Measurements from ENCODE around the gene SH3RF1. TPM values are rescaled to one million over a fixed set of nuclear protein-coding genes. Genes with fewer than 3 reads are reported as not detected.

SH3RF1 gene
- total and polyA plus RNA-seq, 2 of the 8 experiments (the other 6 are each of a cell fraction or from before 2014, with no cell fraction given): 6.9 to 15.1 TPM

DNA sequence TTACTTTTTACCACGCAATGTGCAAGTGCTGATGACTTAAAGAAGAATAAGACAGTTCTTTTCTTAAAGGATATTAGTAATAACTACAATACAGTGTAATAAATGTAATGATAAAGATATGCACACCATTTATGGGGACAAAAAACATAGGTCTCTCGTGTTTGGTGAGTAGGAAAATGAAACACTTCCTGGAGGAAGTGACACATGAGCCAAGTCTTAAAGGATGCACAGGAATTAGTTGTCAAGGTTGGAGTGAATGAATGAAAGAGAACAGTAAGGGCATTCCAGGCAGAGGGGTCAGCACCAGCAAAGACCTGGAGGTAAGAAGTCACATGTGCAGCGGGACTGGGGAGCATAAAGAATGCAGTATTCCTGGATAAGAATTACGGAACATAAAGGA, 112.7 kb downstream of the SH3RF1 start:
- DNase-seq (ENCODE audit: low read depth in 1 of 2, low spot score in 2 of 2) (no peak), FAIRE-seq (no peak)
- peaks cover 0 to 7% (median 0%) of the 10 kb centered on the region in 4 experiments; a peak in 3 of 7 replicates for H3K4me1 ChIP-seq (replicated peaks in 1 of 4; ENCODE audit: control insufficient read depth in 3 of 4, insufficient read depth in 4 of 4, low read length in 3 of 4)
- H4K5ac ChIP-seq (ENCODE audit: insufficient read length, low read depth, low read length): no peak overlapping the region
- no peak overlapping the region for H3K9ac ChIP-seq (replicated peaks in 1 of 4; ENCODE audit: extremely low read depth in 1 of 4, low read depth in 3 of 4, low read length in 3 of 4)
- H3K23ac ChIP-seq (ENCODE audit: insufficient read length): no peak overlapping the region
- H3K14ac ChIP-seq (ENCODE audit: insufficient read length): no peak overlapping the region
- H2BK120ac ChIP-seq (replicated peaks; ENCODE audit: low read depth, low read length): no peak overlapping the region
- no peaks in the 10 kb centered on the region for H3K79me2 ChIP-seq (ENCODE audit: control insufficient read depth in 1 of 2, insufficient read depth in 2 of 2, low read length in 2 of 2)
- H3K18ac ChIP-seq (ENCODE audit: extremely low read depth, low read length): no peak overlapping the region
- no peaks in the 10 kb centered on the region; a peak in 1 of 8 replicates for H3K36me3 ChIP-seq (ENCODE audit: control insufficient read depth in 2 of 4, insufficient read depth in 4 of 4, low read length in 3 of 4)
- no peaks in the 10 kb centered on the region for H3K79me1 ChIP-seq (ENCODE audit: low read depth, low read length)
- ChIA-PET CTCF (ENCODE audit: partially characterized antibody) (interaction anchor here (1.8 kb wide), 1 partner anchor 17 kb away, joined by 6 read pairs; no protein-coding TSS in a partner anchor), POLR2A (ENCODE audit: partially characterized antibody) (no interaction called here)
- H2BK20ac ChIP-seq (ENCODE audit: low read length): no peak overlapping the region
- no peak overlapping the region for H3K27ac ChIP-seq (ENCODE audit: low read depth, low read length)
- H2BK12ac ChIP-seq (ENCODE audit: low read depth, low read length): no peak overlapping the region
- H3K4ac ChIP-seq (replicated peaks; ENCODE audit: insufficient read length, low read depth, low read length): no peak overlapping the region
- no peak overlapping the region for H3K4me2 ChIP-seq (ENCODE audit: insufficient read depth in 1 of 2, low read depth in 2 of 2, low read length in 2 of 2)
- H2BK15ac ChIP-seq (ENCODE audit: low read length): no peak overlapping the region
- no peaks in the 10 kb centered on the region for H3K9me3 ChIP-seq (ENCODE audit: insufficient read depth in 2 of 2, low read depth in 1 of 2, low read length in 1 of 2)
- H2AFZ ChIP-seq (ENCODE audit: low read length): no peak overlapping the region
- no peak overlapping the region for H2AK5ac ChIP-seq (ENCODE audit: low read depth, low read length)
- no peak overlapping the region for H3K4me3 ChIP-seq (ENCODE audit: extremely low read depth in 1 of 4, insufficient read depth in 2 of 4, low read depth in 3 of 4, low read length in 4 of 4)
- H4K20me1 ChIP-seq (replicated peaks in 1 of 2; ENCODE audit: control insufficient read depth in 1 of 2, insufficient read depth in 2 of 2, low read length in 2 of 2): no peaks in the 10 kb centered on the region
- no peak overlapping the region for H4K91ac ChIP-seq (replicated peaks; ENCODE audit: insufficient read length, low read length)
- no peaks in the 10 kb centered on the region for H3K27me3 ChIP-seq (replicated peaks in 1 of 4; ENCODE audit: control insufficient read depth in 3 of 4, extremely low read depth in 1 of 4, insufficient read depth in 3 of 4, low read length in 3 of 4)
- no peak overlapping the region for H2BK5ac ChIP-seq (ENCODE audit: low read depth, low read length)
- no peaks in the 10 kb centered on the region for H3K23me2 ChIP-seq (ENCODE audit: low read depth, low read length)
- H4K8ac ChIP-seq (ENCODE audit: extremely low read depth, insufficient read depth, low read length): no peak overlapping the region
- 91% methylated on average over 4 of the region's 4 CpGs; no CpG with 5 or more reads in 1 of the 2 experiments for WGBS, 2 experiments (ENCODE audit: extremely low coverage in 1 of 2, insufficient coverage in 1 of 2, insufficient read length in 1 of 2, insufficient replicate concordance in 2 of 2, low coverage in 1 of 2, low lambda C conversion rate in 2 of 2, missing lambda C conversion rate in 1 of 2)
- no peak overlapping the region for H3K56ac ChIP-seq (replicated peaks; ENCODE audit: insufficient read length, low read depth, low read length)
- TF ChIP-seq TCF12 (IDR thresholded peaks at IDR 0.05; ENCODE audit: low read depth, low read length): no peak
- TF ChIP-seq SUZ12 (IDR thresholded peaks at IDR 0.05; ENCODE audit: low read length): no peak
- TF ChIP-seq KDM5A (IDR thresholded peaks at IDR 0.05; ENCODE audit: low read length): no peak
- no peak for TF ChIP-seq SIX5 (IDR thresholded peaks at IDR 0.05; ENCODE audit: low read depth, low read length)
- no peak for TF ChIP-seq KDM4A (IDR thresholded peaks at IDR 0.05; ENCODE audit: low read depth, low read length, severe bottlenecking)
- no peak for TF ChIP-seq JUN (IDR thresholded peaks at IDR 0.05; ENCODE audit: low read depth, low read length)
- no peak for TF ChIP-seq EZH2 (IDR thresholded peaks at IDR 0.05; ENCODE audit: low read depth, low read length, severe bottlenecking)
- TF ChIP-seq CHD2 (IDR thresholded peaks at IDR 0.05; ENCODE audit: low read length): no peak
- TF ChIP-seq NRF1 (IDR thresholded peaks at IDR 0.05; ENCODE audit: low read depth, low read length): no peak
- TF ChIP-seq EGR1 (IDR thresholded peaks at IDR 0.05; ENCODE audit: borderline replicate concordance, low read depth, low read length): no peak
- TF ChIP-seq GABPA (IDR thresholded peaks at IDR 0.05; ENCODE audit: borderline replicate concordance, insufficient read depth, low read length): no peak
- no peak for TF ChIP-seq POLR2AphosphoS5 (IDR thresholded peaks at IDR 0.05; ENCODE audit: low read depth, low read length)
- TF ChIP-seq MAFK (IDR thresholded peaks at IDR 0.05; ENCODE audit: low read depth, low read length): no peak
- TF ChIP-seq FOSL1 (IDR thresholded peaks at IDR 0.05; ENCODE audit: insufficient read depth, low read depth, low read length): no peak
- no peak for TF ChIP-seq JUND (IDR thresholded peaks at IDR 0.05; ENCODE audit: low read length)
- TF ChIP-seq RXRA (IDR thresholded peaks at IDR 0.05; ENCODE audit: insufficient read depth, low read depth, low read length): no peak
